H1 (cell line): ENCODE data around the gene RBCK1. TPM values are rescaled to one million over a fixed set of nuclear protein-coding genes. Genes with fewer than 3 reads are reported as not detected.

Source experiments
- CTCF ChIA-PET: fragments of 300-600 bp; sonication (Branson Sonifier 250); formaldehyde crosslinking; loops from one replicate; lab custom pipeline; 2021; ENCODE audit not compliant: partially characterized antibody; lab: Charles Lee
- POLR2A ChIA-PET: fragments of 300-600 bp; sonication (Branson Sonifier 250); formaldehyde crosslinking; loops from one replicate; lab custom pipeline; 2021; ENCODE audit warnings: inconsistent platforms; ENCODE audit not compliant: partially characterized antibody; lab: Charles Lee
- DNase-seq, 2 experiments: peaks; one replicate each; pipeline versions ENCODE4 v3.0.0 to v3.0.0-alpha.2; 2010 to 2022; ENCODE audit warnings: low spot score in 2 of 2, low read depth in 1 of 2, mixed read lengths in 1 of 2
- FAIRE-seq: peaks from 2 replicates; lab custom pipeline; 2011; peaks lifted over from hg19 to GRCh38; lab: Jason Lieb, UNC
- H2AFZ ChIP-seq: 2 replicates; pipeline ENCODE4 v1.8.1; 2012; ENCODE audit warnings: low read length, inconsistent platforms
- H2AK5ac ChIP-seq: 2 replicates; pipeline ENCODE4 v1.6.1; 2013; ENCODE audit warnings: low read depth, low read length
- H2BK120ac ChIP-seq: replicated peaks from 2 replicates; pipeline ENCODE3; 2013; ENCODE audit warnings: low read depth, low read length, inconsistent platforms
- H2BK12ac ChIP-seq: 2 replicates; pipeline ENCODE4 v1.6.1; 2013; ENCODE audit warnings: low read depth, low read length
- H2BK15ac ChIP-seq: 2 replicates; pipeline ENCODE4 v1.6.1; 2013; ENCODE audit warnings: low read length
- H2BK20ac ChIP-seq: 2 replicates; pipeline ENCODE4 v1.6.1; 2013; ENCODE audit warnings: low read length
- H2BK5ac ChIP-seq: 2 replicates; pipeline ENCODE4 v1.6.1; 2013; ENCODE audit warnings: low read depth, low read length
- H3K14ac ChIP-seq: 2 replicates; pipeline ENCODE4 v1.6.1; 2013; ENCODE audit warnings: inconsistent platforms; ENCODE audit not compliant: insufficient read length
- H3K18ac ChIP-seq: 2 replicates; pipeline ENCODE4 v1.6.1; 2013; ENCODE audit warnings: low read length; ENCODE audit errors: extremely low read depth
- H3K23ac ChIP-seq: 2 replicates; pipeline ENCODE4 v1.6.1; 2013; ENCODE audit warnings: inconsistent platforms; ENCODE audit not compliant: insufficient read length
- H3K23me2 ChIP-seq: 2 replicates; pipeline ENCODE4 v1.6.1; 2013; ENCODE audit warnings: low read depth, low read length
- H3K27ac ChIP-seq: 2 replicates; pipeline ENCODE4 v1.6.1; 2011; ENCODE audit warnings: low read depth, low read length, inconsistent platforms
- H3K27me3 ChIP-seq, 4 experiments: replicated peaks in 1 of 4; 1 replicate in 1 of 4; 2 replicates in 3 of 4; pipeline versions ENCODE4 v1.6.1 to v1.8.1; 2011 to 2013; ENCODE audit warnings: low read length in 3 of 4, mild to moderate bottlenecking in 3 of 4, inconsistent platforms in 2 of 4, mixed read lengths in 2 of 4, moderate library complexity in 1 of 4; ENCODE audit not compliant: control insufficient read depth in 3 of 4, insufficient read depth in 3 of 4; ENCODE audit errors: extremely low read depth in 1 of 4
- H3K36me3 ChIP-seq, 4 experiments: 2 replicates each; pipeline versions ENCODE4 v1.6.1 to v1.8.1; 2011 to 2013; ENCODE audit warnings: mild to moderate bottlenecking in 4 of 4, low read length in 3 of 4, moderate library complexity in 2 of 4, control low read depth in 1 of 4, inconsistent platforms in 1 of 4; ENCODE audit not compliant: insufficient read depth in 4 of 4, control insufficient read depth in 2 of 4
- H3K4ac ChIP-seq: replicated peaks from 2 replicates; pipeline ENCODE3; 2013; ENCODE audit warnings: low read length, low read depth, mixed read lengths, inconsistent platforms; ENCODE audit not compliant: insufficient read length
- H3K4me1 ChIP-seq, 4 experiments: replicated peaks in 1 of 4; 1 replicate in 1 of 4; 2 replicates in 3 of 4; pipeline versions ENCODE4 v1.6.1 to v1.8.1; 2011 to 2013; ENCODE audit warnings: low read length in 3 of 4, inconsistent platforms in 2 of 4, mixed read lengths in 1 of 4; ENCODE audit not compliant: insufficient read depth in 4 of 4, control insufficient read depth in 3 of 4
- H3K4me2 ChIP-seq, 2 experiments: 2 replicates each; pipeline versions ENCODE4 v1.6.1 to v1.8.1; 2011 to 2013; ENCODE audit warnings: low read depth in 2 of 2, low read length in 2 of 2, control low read depth in 1 of 2, inconsistent platforms in 1 of 2, mild to moderate bottlenecking in 1 of 2; ENCODE audit not compliant: insufficient read depth in 1 of 2
- H3K4me3 ChIP-seq, 4 experiments: fragments of 200-600, 300-600 bp in 1 of 4; sonication (generic), shearing (Covaris generic), sonication (Bioruptor Twin) in 1 of 4; 2 replicates each; pipeline versions ENCODE4 v1.5.1 to v1.8.1; 2011 to 2016; ENCODE audit warnings: low read length in 4 of 4, low read depth in 3 of 4, control low read depth in 2 of 4, inconsistent platforms in 2 of 4, mild to moderate bottlenecking in 2 of 4, mixed read lengths in 1 of 4, moderate library complexity in 1 of 4; ENCODE audit not compliant: insufficient read depth in 2 of 4; ENCODE audit errors: extremely low read depth in 1 of 4
- H3K56ac ChIP-seq: replicated peaks from 2 replicates; pipeline ENCODE3; 2013; ENCODE audit warnings: low read depth, mild to moderate bottlenecking, mixed read lengths, low read length, inconsistent platforms; ENCODE audit not compliant: insufficient read length
- H3K79me1 ChIP-seq: 2 replicates; pipeline ENCODE4 v1.6.1; 2013; ENCODE audit warnings: low read depth, low read length, control low read depth
- H3K79me2 ChIP-seq, 2 experiments: 2 replicates each; pipeline versions ENCODE4 v1.6.1 to v1.8.1; 2012 to 2013; ENCODE audit warnings: low read length in 2 of 2, mild to moderate bottlenecking in 2 of 2, inconsistent platforms in 1 of 2; ENCODE audit not compliant: insufficient read depth in 2 of 2, control insufficient read depth in 1 of 2
- H3K9ac ChIP-seq, 4 experiments: replicated peaks in 1 of 4; 1 replicate in 1 of 4; 2 replicates in 3 of 4; pipeline versions ENCODE4 v1.6.1 to v1.8.1; 2011 to 2013; ENCODE audit warnings: low read depth in 3 of 4, low read length in 3 of 4, control low read depth in 2 of 4, mild to moderate bottlenecking in 2 of 4, moderate library complexity in 2 of 4, inconsistent platforms in 1 of 4; ENCODE audit errors: extremely low read depth in 1 of 4
- H3K9me3 ChIP-seq, 2 experiments: 2 replicates each; pipeline versions ENCODE4 v1.6.1 to v1.8.1; 2012 to 2013; ENCODE audit warnings: mild to moderate bottlenecking in 2 of 2, moderate library complexity in 2 of 2, control low read depth in 1 of 2, inconsistent platforms in 1 of 2, low read depth in 1 of 2, low read length in 1 of 2, mixed read lengths in 1 of 2; ENCODE audit not compliant: insufficient read depth in 2 of 2
- H4K20me1 ChIP-seq, 2 experiments: replicated peaks in 1 of 2; 2 replicates each; pipeline versions ENCODE3 to v1.8.1; 2011 to 2013; ENCODE audit warnings: inconsistent platforms in 2 of 2, low read length in 2 of 2, mild to moderate bottlenecking in 1 of 2; ENCODE audit not compliant: insufficient read depth in 2 of 2, control insufficient read depth in 1 of 2
- H4K5ac ChIP-seq: 2 replicates; pipeline ENCODE4 v1.6.1; 2013; ENCODE audit warnings: low read length, low read depth, mixed read lengths, inconsistent platforms; ENCODE audit not compliant: insufficient read length
- H4K8ac ChIP-seq: 2 replicates; pipeline ENCODE4 v1.8.0; 2013; ENCODE audit warnings: mild to moderate bottlenecking, moderate library complexity, low read length, inconsistent platforms; ENCODE audit not compliant: insufficient read depth; ENCODE audit errors: extremely low read depth
- H4K91ac ChIP-seq: replicated peaks from 2 replicates; pipeline ENCODE3; 2013; ENCODE audit warnings: low read length, mixed read lengths, inconsistent platforms; ENCODE audit not compliant: insufficient read length
- BRCA1 ChIP-seq: IDR thresholded peaks from 2 replicates; pipeline ENCODE4 v1.6.1; 2012; ENCODE audit warnings: low read depth, low read length, improper control_type of control experiment
- CEBPB ChIP-seq: IDR thresholded peaks from 2 replicates; pipeline ENCODE4 v1.6.1; 2012; ENCODE audit warnings: low read depth, low read length
- CTBP2 ChIP-seq: IDR thresholded peaks from 2 replicates; pipeline ENCODE4 v1.7.0; 2011; ENCODE audit warnings: borderline replicate concordance, mild to moderate bottlenecking, moderate library complexity, mixed read lengths, low read length; ENCODE audit not compliant: insufficient read depth, insufficient read length
- CTCF ChIP-seq, 3 experiments: IDR thresholded peaks; 1 replicate in 2 of 3; 2 replicates in 1 of 3; pipeline versions ENCODE4 v1.5.1 to v1.6.1; 2011; ENCODE audit warnings: low read length in 3 of 3, mild to moderate bottlenecking in 3 of 3, inconsistent platforms in 2 of 3, low read depth in 1 of 3, moderate library complexity in 1 of 3; ENCODE audit not compliant: insufficient read depth in 1 of 3; ENCODE audit errors: control extremely low read depth in 1 of 3
- KDM1A ChIP-seq: fragments of 200-600, 300-600 bp; sonication (generic); IDR thresholded peaks from 2 replicates; pipeline ENCODE4 v1.7.1; 2016; ENCODE audit warnings: mild to moderate bottlenecking, low read length, borderline replicate concordance
- KDM4A ChIP-seq: IDR thresholded peaks from one replicate; pipeline ENCODE4 v1.7.1; 2012; ENCODE audit warnings: low read depth, mild to moderate bottlenecking, moderate library complexity, low read length, inconsistent platforms; ENCODE audit not compliant: severe bottlenecking
- POLR2A ChIP-seq, 2 experiments: IDR thresholded peaks; 1 replicate in 1 of 2; 2 replicates in 1 of 2; pipeline ENCODE4 v1.6.1; 2011; ENCODE audit warnings: low read depth in 2 of 2, low read length in 2 of 2, mild to moderate bottlenecking in 2 of 2; ENCODE audit errors: control extremely low read depth in 1 of 2
- POU5F1 ChIP-seq: IDR thresholded peaks from 2 replicates; pipeline ENCODE4 v1.6.1; 2011; ENCODE audit warnings: low read depth, mild to moderate bottlenecking, low read length, moderate library complexity
- SP1 ChIP-seq: IDR thresholded peaks from 2 replicates; pipeline ENCODE4 v1.6.1; 2011; ENCODE audit warnings: low read depth, low read length
- SRF ChIP-seq: IDR thresholded peaks from 2 replicates; pipeline ENCODE4 v1.6.1; 2011; ENCODE audit warnings: mild to moderate bottlenecking, low read depth, low read length, moderate library complexity
- TCF12 ChIP-seq: IDR thresholded peaks from 2 replicates; pipeline ENCODE4 v1.6.1; 2011; ENCODE audit warnings: low read depth, mild to moderate bottlenecking, low read length
- WGBS, 2 experiments: shearing (Covaris generic) in 1 of 2; methylation state at CpG; one replicate each; pipeline versions ENCODE4 v1.1.6 to v1.1.7; 2013 to 2015; ENCODE audit warnings: low lambda C conversion rate in 2 of 2, mixed read lengths in 2 of 2, inconsistent platforms in 1 of 2, low coverage in 1 of 2, missing lambda C conversion rate in 1 of 2; ENCODE audit not compliant: insufficient replicate concordance in 2 of 2, insufficient coverage in 1 of 2, insufficient read length in 1 of 2; ENCODE audit errors: extremely low coverage in 1 of 2, missing lambda C conversion rate in 1 of 2; 5-methylcytosine and 5-hydroxymethylcytosine counted together
- polyA plus RNA-seq, 7 experiments: library from polyadenylated mRNA; depleted of rRNA in 3 of 7; stranded (reverse) in 5 of 7; unstranded in 2 of 7; fragments of >200 nt in 5 of 7; fragments of 200-250 nt in 2 of 7; gene quantifications; 1 replicate in 5 of 7; 2 replicates in 1 of 7; 4 replicates in 1 of 7; pipeline versions ENCODE4 v1.2.1 to v1.2.3, GENCODE V29; 2011 to 2013; ENCODE audit warnings: missing spikeins in 2 of 7, mixed read lengths in 2 of 7
- total RNA-seq: library from RNA; stranded (reverse); fragmentation: NEBNext Ultra II Directional; extraction: Animal tissue kit (Norgen Biotek cat#: 25700); gene quantifications from 2 replicates; pipeline ENCODE4 v1.2.1, GENCODE V29; 2021

Gene RBCK1
- total and polyA plus RNA-seq, 2 of the 8 experiments (the other 6 are each of a cell fraction or from before 2014, with no cell fraction given), result 43.1 to 54.7 TPM

GRCh38 chr20:427401-427800, 19.3 kb downstream of the RBCK1 start:
- H3K14ac ChIP-seq, result no peak overlapping the region
- H3K23me2 ChIP-seq, result no peaks in the 10 kb centered on the region
- H2BK5ac ChIP-seq, result no peak overlapping the region
- no peak overlapping the region for H4K91ac ChIP-seq
- H2AK5ac ChIP-seq, result no peak overlapping the region
- no peak overlapping the region for H2AFZ ChIP-seq
- H3K36me3 ChIP-seq, result peaks cover 0 to 26% (median 7%) of the 10 kb centered on the region in 4 experiments; a peak in 6 of 8 replicates
- H4K8ac ChIP-seq, result no peak overlapping the region
- H2BK120ac ChIP-seq, result no peak overlapping the region
- no peak overlapping the region for H3K27ac ChIP-seq
- no peaks in the 10 kb centered on the region for H3K79me1 ChIP-seq
- peaks cover 12 to 17% of the 10 kb centered on the region in 2 experiments for H4K20me1 ChIP-seq
- H3K4me2 ChIP-seq, result no peak overlapping the region
- H2BK15ac ChIP-seq, result no peak overlapping the region
- H3K18ac ChIP-seq, result no peak overlapping the region
- CTCF ChIA-PET, result interaction anchor here (0.6 to 2.1 kb wide), 7 partner anchors 10 to 165 kb away, joined by 3 to 9 read pairs (median 4); partner anchors contain the start of gene TRIB3
- FAIRE-seq, result no peak
- no peak overlapping the region for H2BK12ac ChIP-seq
- 88% methylated on average over 4 of the region's 4 CpGs; no CpG with 5 or more reads in 1 of the 2 experiments for WGBS, 2 experiments
- POLR2A ChIA-PET, result interaction anchor here (0.6 to 1.8 kb wide), 7 partner anchors 20 to 117 kb away, joined by 3 to 7 read pairs (median 3); partner anchors contain the start of gene CSNK2A1
- H3K56ac ChIP-seq, result no peak overlapping the region
- no peaks in the 10 kb centered on the region for H3K9me3 ChIP-seq
- DNase-seq, result no peak
- no peak overlapping the region for H2BK20ac ChIP-seq
- no peak overlapping the region for H3K4me3 ChIP-seq
- no peak overlapping the region for H3K23ac ChIP-seq
- TF ChIP-seq CEBPB (no peak), SP1 (no peak), SRF (no peak), KDM1A (no peak), CTBP2 (no peak), CTCF (IDR thresholded peaks at IDR 0.05; ENCODE audit: control extremely low read depth in 1 of 3, insufficient read depth in 1 of 3, low read depth in 1 of 3, low read length in 3 of 3) (no peak), BRCA1 (no peak), POU5F1 (no peak), TCF12 (no peak), KDM4A (no peak), POLR2A (IDR thresholded peaks at IDR 0.05; ENCODE audit: control extremely low read depth in 1 of 2, low read depth in 2 of 2, low read length in 2 of 2) (no peak)
- no peaks in the 10 kb centered on the region for H3K79me2 ChIP-seq
- H3K4ac ChIP-seq, result no peak overlapping the region
- no peaks in the 10 kb centered on the region for H3K4me1 ChIP-seq
- H3K9ac ChIP-seq, result no peak overlapping the region
- no peaks in the 10 kb centered on the region for H3K27me3 ChIP-seq
- H4K5ac ChIP-seq, result no peak overlapping the region
